Mesenteric fat pad (tissue), 1 donor: Measurements from ENCODE around the gene CD93. TPM values are rescaled to one million over a fixed set of nuclear protein-coding genes. Genes with fewer than 3 reads are reported as not detected.

Source experiments
- DNase-seq: peaks from one replicate; pipeline ENCODE4 v3.0.0-alpha.2; 2020; ENCODE audit warnings: low spot score
- total RNA-seq: library from RNA; stranded (reverse); fragmentation: NEBNext Ultra II Directional; extraction: Animal tissue kit (Norgen Biotek cat#: 25700); gene quantifications from one replicate; pipeline ENCODE4 v1.2.1, GENCODE V29; 2021
- donor health status: DM: yes; HTN: yes; CAD: no.

CD93 gene
- total RNA-seq, 1 donor from 2014 or later = 105 TPM

DNA sequence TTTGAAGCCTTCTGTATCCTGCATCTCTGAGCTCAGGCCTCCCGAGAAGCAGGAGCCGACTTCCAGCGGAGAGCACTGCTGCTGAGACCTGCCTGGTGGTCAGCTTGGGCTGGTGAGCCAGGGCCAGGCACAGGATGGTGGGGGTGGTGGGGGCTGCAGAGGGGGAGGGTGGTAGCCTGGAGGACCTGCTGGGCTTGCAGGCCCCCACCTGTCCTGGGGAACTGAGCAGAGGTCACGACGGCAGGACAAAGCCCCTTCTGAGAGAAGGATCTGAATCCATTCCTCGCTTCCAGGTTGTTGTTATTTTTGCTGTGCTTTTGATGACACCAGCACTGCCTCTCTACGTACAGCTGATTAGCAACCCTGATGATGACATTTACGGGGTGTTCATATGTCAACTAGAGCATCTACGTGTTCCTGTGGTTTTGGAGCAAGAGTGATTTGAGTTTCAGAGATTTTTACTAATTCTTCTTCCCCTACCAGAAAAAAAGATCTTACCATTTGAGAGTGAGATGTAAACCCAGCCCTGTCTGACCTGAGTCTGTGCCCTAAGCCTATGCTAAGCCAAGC is 35.7 kb upstream of the CD93 start:
- DNase-seq = peak; percentile 28

- peak; percentile 77 for DNase-seq
These were observed 35.0 kb upstream of the CD93 start for GRCh38 chr20:23120936-23121750.

DNA sequence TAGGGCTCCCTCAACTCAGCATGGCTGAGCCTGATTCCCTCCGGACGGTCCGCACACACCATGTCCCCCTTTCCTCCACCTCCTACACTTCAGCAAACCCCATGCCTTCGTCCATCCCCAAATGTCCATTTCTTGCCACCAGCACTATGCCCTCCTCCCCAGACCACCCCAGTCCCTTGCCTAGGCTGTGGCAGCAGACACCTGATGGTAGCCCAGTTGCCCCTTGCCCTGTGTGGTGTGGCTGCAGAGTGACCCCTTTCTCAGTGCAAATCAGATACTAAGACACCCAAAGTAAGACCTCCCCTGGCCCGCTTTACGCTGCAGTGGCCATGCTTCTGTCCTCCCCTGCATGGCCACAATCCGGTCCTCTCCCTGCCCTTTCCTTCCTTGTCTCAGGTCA is 34.1 kb upstream of the CD93 start:
- DNase-seq = peak; percentile 18

- DNase-seq = peak; percentile 87
These were observed 33.5 kb upstream of the CD93 start for GRCh38 chr20:23119456-23120216.

DNA sequence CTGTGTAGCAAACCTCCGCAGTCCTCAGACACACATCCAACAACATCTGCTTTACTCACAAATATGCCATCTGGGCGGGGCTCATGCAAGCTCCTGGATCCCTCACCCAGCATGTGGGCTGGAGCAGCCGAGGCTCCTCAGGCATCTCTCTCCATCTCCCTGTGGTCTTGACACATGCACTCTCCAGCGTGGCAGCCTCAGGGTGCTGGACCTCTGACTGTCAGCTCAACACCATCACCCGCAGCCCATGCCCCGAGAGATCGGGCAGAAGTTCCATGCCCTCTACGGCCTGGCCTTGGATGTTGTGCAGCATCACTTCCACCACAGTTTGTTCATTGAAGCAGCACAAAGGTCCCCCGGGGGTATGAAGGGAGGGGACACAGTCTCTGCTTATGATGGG is 32.6 kb upstream of the CD93 start:
- DNase-seq = peak; percentile 80

GRCh38 chr20:23118144-23118543 is 32.0 kb upstream of the CD93 start:
- no peak for DNase-seq

DNA sequence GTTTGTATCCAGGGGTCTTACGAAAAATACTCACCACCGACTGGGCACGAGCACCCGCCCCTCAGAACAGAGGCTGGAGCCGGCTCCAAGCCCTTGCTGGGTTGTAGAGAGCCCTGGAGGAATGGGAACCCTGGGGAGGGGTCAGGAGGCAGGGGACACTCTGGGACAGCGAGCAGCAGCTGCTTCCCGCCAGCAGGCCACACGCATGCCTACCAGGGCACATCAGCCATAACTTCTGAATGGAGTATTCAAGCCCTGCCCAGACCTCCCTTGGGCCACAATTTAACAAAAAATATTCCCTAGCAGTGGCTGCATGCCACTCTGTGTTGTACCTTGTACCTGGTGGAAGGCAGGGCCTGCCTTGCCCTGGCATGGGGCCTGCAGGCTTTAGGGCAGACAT is 31.6 kb upstream of the CD93 start:
- no peak for DNase-seq

- peak; percentile 64 for DNase-seq
These were observed 30.4 kb upstream of the CD93 start for GRCh38 chr20:23116311-23117089.

DNA sequence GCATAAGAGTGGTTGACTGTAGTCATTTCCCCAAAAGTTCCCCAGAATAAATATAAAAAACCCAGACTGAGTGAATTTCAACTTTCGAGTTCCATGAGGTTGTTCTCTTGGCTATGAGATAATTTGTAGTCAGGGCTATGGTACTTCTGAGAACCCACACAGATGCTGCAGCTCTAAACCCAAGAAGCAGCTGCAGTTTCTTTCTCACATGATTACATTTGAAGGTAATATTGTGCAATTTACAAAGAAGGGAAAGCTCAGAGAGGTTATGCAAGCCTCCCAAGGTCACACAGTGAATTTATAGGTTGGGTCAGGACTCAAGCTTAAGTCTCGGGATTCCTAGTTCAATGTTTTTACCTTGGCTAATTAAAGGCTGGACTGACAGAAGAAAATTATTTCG is 29.7 kb upstream of the CD93 start:
- no peak for DNase-seq

- no peak for DNase-seq
These were observed 28.4 kb upstream of the CD93 start for GRCh38 chr20:23114448-23115082.

DNA sequence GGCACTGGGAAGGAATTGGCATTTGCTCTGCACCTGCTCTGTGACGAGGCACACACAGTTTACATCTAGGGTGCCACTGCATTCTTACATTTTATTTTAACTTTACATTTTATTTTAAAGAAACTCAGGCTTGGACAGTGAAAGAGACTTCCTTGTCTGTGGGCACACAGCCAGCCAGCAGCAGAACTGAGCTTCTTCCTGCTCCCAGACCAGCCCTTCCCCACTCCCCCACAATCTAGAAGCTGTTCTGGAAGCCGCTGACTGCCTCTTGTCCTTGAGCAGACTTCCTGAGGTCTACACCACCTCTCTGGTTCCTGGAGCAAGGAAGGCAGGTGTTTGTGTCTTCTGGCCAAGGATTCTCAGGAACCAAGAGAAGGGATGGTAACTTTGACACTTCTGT is 27.9 kb upstream of the CD93 start:
- no peak for DNase-seq

DNA sequence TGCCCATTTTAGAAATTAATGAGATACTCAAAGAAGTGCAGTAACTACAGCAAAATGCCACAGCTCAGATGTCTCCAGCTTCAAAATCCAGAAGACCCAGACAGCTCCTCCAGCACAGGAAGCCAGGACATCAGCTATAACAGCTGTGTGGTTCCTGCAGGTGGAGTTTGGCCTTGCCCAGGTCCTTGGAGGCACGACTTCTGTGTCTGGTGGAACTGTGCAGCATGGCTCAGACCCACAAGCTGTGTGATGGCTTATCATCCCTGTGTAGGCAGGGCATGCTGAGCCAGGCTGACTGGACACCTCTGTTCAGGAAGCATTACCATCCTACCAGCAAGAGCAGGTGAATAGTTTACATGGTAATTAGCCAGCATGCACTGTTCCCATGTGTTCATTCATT is 26.5 kb upstream of the CD93 start:
- no peak for DNase-seq

DNA sequence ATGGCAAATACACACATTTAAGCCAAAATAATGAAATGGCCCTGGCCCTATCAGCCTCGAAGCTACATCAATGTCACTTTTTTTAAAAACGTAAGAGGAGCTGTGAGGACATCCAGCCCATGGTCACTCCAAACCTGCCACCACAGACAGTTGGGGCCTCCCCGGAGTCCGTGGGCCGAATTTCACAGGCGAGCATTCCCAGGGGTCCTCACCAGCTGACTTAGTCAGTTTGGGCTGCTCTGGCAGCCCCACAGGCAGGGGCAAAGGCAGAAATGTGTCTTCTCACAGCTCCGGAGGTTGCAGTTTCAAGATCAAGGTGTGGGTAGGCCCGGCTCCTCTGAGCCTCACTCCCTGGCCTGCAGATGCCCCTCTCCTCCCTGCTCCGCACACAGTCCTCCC is 25.8 kb upstream of the CD93 start:
- no peak for DNase-seq

DNA sequence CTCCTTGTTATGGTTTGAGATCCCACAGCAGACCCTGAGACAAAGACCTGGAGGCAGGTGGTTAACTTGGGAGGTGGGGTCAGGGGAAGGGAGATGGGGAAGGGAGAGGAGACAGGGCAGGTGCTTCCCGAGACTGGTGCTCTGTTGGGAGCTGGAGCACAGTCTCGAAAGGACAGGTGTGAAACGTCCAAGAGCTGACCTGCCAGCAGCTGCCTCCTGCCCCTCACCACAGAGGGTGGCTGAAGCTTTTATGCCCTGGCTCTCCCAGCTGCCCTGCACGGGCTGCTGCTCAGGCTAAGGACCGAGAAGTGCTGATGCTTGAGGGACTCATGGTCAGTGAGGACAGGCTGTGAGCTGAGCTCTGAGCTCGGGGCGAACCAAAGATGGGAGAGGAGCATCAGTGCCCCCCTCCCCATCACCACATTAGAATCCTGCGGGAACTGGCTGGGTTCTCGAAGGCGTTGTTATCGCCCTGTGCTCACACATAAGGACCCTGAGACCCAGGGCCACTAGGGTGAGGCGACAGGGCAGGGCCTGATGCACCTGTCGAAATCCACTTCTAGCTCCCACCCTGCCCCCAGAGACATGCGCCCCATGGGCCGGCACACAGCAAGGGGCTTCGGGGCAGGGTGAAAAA is 25.3 kb upstream of the CD93 start:
- DNase-seq = no peak

GRCh38 chr20:23108871-23109270 is 22.7 kb upstream of the CD93 start:
- no peak for DNase-seq

GRCh38 chr20:23107466-23107865 is 21.3 kb upstream of the CD93 start:
- DNase-seq = no peak

- no peak for DNase-seq
These were observed 20.2 kb upstream of the CD93 start for GRCh38 chr20:23106271-23106851.

- no peak for DNase-seq
These were observed 19.1 kb upstream of the CD93 start for GRCh38 chr20:23105193-23105592.

- no peak for DNase-seq
These were observed 17.3 kb upstream of the CD93 start for GRCh38 chr20:23103284-23104018.
